Mucosa of rectum (tissue), 2 donors: ENCODE results near the gene NFIB.

Experiments
- H3K27ac ChIP-seq, 2 donors: one replicate each; pipeline ENCODE4 v1.7.0; 2013; ENCODE audit warnings: inconsistent platforms in 2 of 2, low read depth in 2 of 2, low read length in 2 of 2
- H3K27me3 ChIP-seq, 2 donors: one replicate each; pipeline ENCODE4 v1.7.0; 2013; ENCODE audit warnings: low read length in 2 of 2; ENCODE audit not compliant: control insufficient read depth in 2 of 2, insufficient read depth in 2 of 2
- H3K36me3 ChIP-seq, 2 donors: one replicate each; pipeline ENCODE4 v1.7.0; 2013; ENCODE audit warnings: low read length in 2 of 2; ENCODE audit not compliant: control insufficient read depth in 2 of 2, insufficient read depth in 2 of 2
- H3K4me1 ChIP-seq, 2 donors: one replicate each; pipeline ENCODE4 v1.7.0; 2013; ENCODE audit warnings: low read length in 2 of 2, mild to moderate bottlenecking in 1 of 2; ENCODE audit not compliant: control insufficient read depth in 2 of 2, insufficient read depth in 2 of 2
- H3K4me3 ChIP-seq, 2 donors: one replicate each; pipeline ENCODE4 v1.7.0; 2013; ENCODE audit warnings: low read length in 2 of 2
- H3K9ac ChIP-seq, 2 donors: one replicate each; pipeline ENCODE4 v1.7.0; 2013; ENCODE audit warnings: low read length in 2 of 2, low read depth in 1 of 2, mild to moderate bottlenecking in 1 of 2
- H3K9me3 ChIP-seq, 2 donors: one replicate each; pipeline ENCODE4 v1.7.0; 2013; ENCODE audit warnings: low read length in 2 of 2; ENCODE audit not compliant: control insufficient read depth in 2 of 2
- donor health status: healthy.
- donor health status: Normal muscosa, but diverticular disease.

The NFIB gene

DNA sequence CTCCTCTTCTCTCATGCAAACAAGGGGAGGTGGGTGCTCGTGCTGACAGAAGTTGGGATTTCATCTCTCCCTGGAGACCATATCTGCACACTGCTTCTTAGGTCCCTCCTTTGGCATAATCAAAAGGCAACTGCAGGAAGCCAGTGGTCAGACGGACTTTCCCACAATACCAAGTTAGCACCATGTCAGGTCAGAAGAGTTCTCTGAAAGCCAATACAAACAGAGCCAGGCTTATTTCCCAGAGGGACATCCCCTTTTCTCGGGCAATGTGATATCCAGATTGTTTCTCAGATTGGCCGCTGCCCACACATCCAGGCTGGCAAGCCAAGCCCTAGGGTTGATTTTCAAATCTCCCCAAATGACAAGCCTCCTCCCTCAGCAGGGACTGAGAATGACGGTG, 241.1 kb downstream of the NFIB start:
- Histone ChIP-seq H3K9me3 (no peaks in the 10 kb centered on the region), H3K27ac (no peak overlapping the region), H3K27me3 (no peaks in the 10 kb centered on the region), H3K4me3 (no peak overlapping the region), H3K4me1 (no peaks in the 10 kb centered on the region), H3K9ac (no peak overlapping the region), H3K36me3 (no peaks in the 10 kb centered on the region)

- Histone ChIP-seq H3K27ac (no peak overlapping the region), H3K9ac (no peak overlapping the region), H3K27me3 (no peaks in the 10 kb centered on the region), H3K4me1 (no peaks in the 10 kb centered on the region), H3K4me3 (no peak overlapping the region), H3K36me3 (no peaks in the 10 kb centered on the region), H3K9me3 (no peaks in the 10 kb centered on the region)
Observed at GRCh38 chr9:14071484-14071883, 242.5 kb downstream of the NFIB start.

DNA sequence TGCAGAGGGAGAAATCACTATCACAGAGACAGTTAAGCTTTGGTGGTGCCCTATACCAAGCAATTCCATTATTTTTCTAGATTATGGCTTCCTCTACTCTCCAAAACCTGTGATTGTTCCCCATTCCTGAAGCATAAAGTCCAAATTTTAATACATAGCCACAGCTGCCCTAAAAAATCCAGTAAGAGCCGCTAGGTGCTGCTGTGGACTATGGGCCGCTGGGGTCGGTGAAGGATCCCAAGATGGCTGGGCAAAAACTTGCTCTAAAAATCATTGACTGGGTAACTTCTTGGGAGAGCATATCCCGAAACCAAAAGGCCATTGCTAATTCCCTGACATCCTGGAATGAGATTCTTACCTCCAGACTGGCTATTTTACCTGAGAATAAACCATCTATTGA, 245.3 kb downstream of the NFIB start:
- Histone ChIP-seq H3K4me3 (no peak overlapping the region), H3K27me3 (no peaks in the 10 kb centered on the region), H3K9ac (no peak overlapping the region), H3K27ac (no peak overlapping the region), H3K4me1 (no peaks in the 10 kb centered on the region), H3K36me3 (no peaks in the 10 kb centered on the region), H3K9me3 (no peaks in the 10 kb centered on the region)

DNA sequence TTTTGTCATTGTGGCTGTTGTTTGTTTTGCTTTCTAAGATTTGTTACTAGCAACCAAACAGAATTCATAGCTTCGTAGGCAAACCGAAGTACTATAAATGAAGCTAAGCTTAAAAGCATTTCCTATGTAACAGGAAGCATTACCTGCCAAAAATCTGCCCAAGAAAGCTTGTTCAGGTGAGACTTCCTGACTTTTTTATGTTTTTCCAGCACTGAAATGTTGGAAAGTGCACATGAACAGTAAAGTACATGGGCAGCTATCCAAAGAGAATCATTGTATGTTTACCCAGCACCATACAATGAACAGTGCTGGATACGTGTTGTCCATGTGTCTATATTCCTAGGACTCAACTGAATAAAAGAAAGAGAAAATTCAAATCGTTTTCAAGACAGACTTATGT, 247.1 kb downstream of the NFIB start:
- Histone ChIP-seq H3K4me1 (no peaks in the 10 kb centered on the region), H3K9ac (no peak overlapping the region), H3K27me3 (no peaks in the 10 kb centered on the region), H3K9me3 (no peaks in the 10 kb centered on the region), H3K27ac (no peak overlapping the region), H3K36me3 (no peaks in the 10 kb centered on the region), H3K4me3 (no peak overlapping the region)

DNA sequence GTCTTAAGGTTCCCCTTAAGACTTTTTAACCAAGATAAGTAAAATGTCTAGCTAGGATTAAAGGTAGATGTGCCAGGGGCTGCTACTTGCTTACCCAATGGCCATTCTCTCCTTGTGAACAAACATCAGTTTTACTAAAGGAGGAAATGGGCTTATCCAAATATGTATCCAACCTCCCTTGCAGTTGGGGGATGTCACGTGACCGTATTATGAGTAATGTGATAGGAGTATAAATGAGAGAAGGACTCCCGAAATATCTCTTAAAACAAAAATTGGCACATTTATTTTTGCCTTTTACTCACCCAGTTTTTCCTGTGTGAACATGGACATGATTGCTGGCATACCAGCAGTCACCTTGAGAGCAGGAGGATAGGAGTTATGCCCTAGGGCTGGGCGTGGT, 247.9 kb downstream of the NFIB start:
- Histone ChIP-seq H3K9ac (no peak overlapping the region), H3K4me1 (no peaks in the 10 kb centered on the region), H3K27ac (no peak overlapping the region), H3K27me3 (no peaks in the 10 kb centered on the region), H3K36me3 (no peaks in the 10 kb centered on the region), H3K4me3 (no peak overlapping the region), H3K9me3 (no peaks in the 10 kb centered on the region)

DNA sequence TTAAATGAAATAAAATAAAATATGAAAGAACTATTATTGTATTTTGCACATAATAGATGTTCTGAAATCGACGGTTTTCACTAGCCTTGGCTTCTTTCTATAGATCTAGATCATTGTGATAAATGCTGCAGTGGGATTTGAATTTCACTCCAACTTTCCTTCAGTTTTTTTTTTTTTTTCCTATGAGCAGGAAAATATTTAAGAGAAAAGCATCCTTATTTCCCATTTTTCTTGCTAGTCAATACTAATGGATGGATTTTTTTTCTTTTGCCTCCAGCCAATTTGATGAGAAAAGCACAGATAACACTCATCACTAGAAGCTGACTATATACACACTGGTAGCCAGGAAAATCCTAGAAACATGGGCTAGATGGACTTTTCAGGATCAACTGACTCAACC, 249.0 kb downstream of the NFIB start:
- H3K9me3 ChIP-seq, result no peaks in the 10 kb centered on the region
- no peaks in the 10 kb centered on the region for H3K4me1 ChIP-seq
- no peaks in the 10 kb centered on the region for H3K27me3 ChIP-seq
- no peak overlapping the region for H3K4me3 ChIP-seq
- no peak overlapping the region for H3K27ac ChIP-seq
- no peak overlapping the region for H3K9ac ChIP-seq
- H3K36me3 ChIP-seq, result no peaks in the 10 kb centered on the region

DNA sequence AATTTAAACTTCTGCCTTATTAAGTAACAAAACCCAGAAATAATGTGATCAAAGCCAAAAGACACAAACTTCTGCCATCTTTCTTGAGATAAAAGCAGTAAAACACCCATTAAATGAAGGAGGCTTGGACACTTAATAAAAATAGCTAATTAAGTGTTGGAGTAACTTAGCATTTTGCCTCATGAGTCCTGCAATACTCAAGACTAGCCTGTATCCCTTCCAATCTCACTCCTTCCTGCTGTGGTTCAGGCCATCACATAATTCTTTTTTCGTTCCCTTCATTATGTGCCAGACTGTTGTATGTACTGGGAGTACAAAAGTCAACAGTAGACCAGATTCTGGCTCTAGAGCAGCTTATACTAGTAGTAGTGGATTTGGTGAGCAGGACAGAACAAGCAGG, 250.2 kb downstream of the NFIB start:
- Histone ChIP-seq H3K27me3 (no peaks in the 10 kb centered on the region), H3K4me1 (no peaks in the 10 kb centered on the region), H3K27ac (no peak overlapping the region)

DNA sequence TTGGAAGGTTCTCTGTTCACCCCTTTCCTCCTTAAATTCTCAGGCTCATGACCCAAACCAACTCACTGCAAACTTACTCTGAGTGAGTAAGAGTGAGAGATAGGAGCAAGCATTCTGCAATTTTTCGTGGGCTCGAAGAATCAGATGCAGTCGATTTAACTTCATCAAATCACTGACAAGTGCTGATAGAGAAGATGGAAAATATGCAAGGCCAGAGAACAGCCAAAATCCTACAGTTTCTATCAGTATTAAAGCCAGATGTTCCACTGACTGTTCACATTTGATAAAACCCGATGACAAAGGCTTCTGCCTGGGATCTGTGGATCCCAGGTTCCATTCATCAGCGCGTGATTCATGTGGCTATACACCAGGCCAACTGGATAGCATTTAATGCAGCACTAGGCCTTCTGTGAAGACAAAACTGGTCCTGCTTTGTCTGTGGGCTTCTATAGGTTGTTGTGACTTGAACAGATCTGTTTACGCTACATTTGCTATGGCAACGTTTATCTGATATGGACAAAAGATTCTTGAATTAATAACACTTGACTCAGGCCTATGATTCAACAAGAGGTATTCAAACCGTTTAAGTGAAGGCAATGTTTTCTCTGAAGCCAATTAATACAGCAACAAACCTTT, 251.2 kb downstream of the NFIB start:
- H3K9me3 ChIP-seq, result no peaks in the 10 kb centered on the region
- H3K27ac ChIP-seq, result no peak overlapping the region
- no peaks in the 10 kb centered on the region for H3K4me1 ChIP-seq
- H3K9ac ChIP-seq, result no peak overlapping the region
- no peaks in the 10 kb centered on the region for H3K27me3 ChIP-seq
- H3K4me3 ChIP-seq, result no peak overlapping the region
- H3K36me3 ChIP-seq, result no peaks in the 10 kb centered on the region

More for the DNA sequence above, 250.2 kb downstream of the NFIB start:
- Histone ChIP-seq H3K36me3 (no peaks in the 10 kb centered on the region), H3K4me3 (no peak overlapping the region), H3K9ac (no peak overlapping the region), H3K9me3 (no peaks in the 10 kb centered on the region)

DNA sequence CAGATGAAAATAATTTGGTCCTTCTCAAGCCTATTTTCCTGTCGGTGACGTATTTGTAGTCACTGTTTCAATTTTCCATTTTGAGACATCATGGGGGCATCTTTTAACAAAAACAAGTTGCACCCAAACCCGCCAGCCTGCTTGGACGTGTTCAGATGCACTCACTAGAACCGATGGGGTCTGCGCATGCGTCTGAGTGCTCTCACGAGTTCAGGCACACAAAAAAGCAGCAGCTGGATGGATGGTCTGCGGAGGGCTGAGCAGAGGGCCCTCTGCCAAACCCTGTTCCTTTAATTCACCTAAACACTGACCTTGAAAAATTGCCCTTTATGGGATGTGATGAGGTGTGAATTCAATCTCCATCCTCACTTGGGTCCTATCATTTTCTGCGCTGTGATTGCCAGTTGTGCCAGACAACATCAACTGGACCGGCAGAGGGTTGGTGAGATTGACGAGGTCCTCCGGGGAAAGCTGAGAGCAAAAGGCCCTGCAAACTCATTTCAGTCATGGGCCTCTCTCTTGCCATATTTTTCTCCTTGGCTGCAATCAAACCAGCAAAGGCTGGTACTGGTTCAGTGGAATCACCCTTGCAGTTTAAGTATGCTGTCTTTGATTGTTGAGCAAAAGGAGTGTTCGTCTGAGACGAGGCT, 251.9 kb downstream of the NFIB start:
- Histone ChIP-seq H3K4me1 (no peaks in the 10 kb centered on the region), H3K27me3 (no peaks in the 10 kb centered on the region), H3K36me3 (no peaks in the 10 kb centered on the region), H3K27ac (no peak overlapping the region), H3K4me3 (no peak overlapping the region), H3K9ac (no peak overlapping the region), H3K9me3 (no peaks in the 10 kb centered on the region)

DNA sequence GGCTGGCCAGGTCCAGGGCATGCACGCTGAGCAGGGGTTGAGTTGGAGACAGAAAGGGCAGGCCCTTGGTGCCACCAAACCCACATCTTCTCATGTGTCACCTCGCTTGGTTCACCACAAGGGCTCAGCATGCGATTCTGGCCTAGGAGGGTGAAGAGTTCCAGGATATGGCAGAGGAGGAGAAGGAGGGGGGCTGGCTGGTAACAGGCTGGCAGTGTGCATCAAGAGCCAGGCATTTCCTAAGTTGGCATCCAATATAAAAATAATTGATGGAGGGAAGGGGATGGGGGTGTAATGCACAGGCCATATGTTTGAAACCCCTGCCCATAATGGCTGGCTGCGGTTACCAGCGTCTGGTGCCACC, 255.6 kb downstream of the NFIB start:
- H3K4me3 ChIP-seq, result no peak overlapping the region
- no peak overlapping the region for H3K27ac ChIP-seq
- H3K9me3 ChIP-seq, result no peaks in the 10 kb centered on the region
- H3K4me1 ChIP-seq, result no peaks in the 10 kb centered on the region
- no peaks in the 10 kb centered on the region for H3K36me3 ChIP-seq
- H3K27me3 ChIP-seq, result no peaks in the 10 kb centered on the region
- H3K9ac ChIP-seq, result no peak overlapping the region
